ENCODE measurements around the gene MAGI1.

DNA sequence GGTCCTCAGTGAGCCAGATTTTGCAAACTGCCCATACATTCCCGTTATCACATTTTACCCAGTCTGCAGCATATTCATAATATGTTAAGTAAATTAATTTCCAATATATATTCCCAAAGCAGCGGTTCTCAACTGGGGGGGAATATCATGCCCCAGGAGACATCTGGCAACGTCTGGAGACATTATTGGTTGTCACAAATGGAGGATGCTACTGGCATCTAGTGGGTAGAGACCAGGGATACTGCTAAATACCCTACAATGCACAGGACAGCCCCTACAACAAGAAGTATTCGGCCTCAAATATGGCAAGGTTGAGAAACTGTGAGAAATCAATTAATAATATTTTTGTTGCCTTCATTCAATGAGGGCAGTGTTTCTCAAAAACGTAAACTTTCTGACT is 280.3 kb downstream of the MAGI1 start:
- TF ChIP-seq, protein P1, sequence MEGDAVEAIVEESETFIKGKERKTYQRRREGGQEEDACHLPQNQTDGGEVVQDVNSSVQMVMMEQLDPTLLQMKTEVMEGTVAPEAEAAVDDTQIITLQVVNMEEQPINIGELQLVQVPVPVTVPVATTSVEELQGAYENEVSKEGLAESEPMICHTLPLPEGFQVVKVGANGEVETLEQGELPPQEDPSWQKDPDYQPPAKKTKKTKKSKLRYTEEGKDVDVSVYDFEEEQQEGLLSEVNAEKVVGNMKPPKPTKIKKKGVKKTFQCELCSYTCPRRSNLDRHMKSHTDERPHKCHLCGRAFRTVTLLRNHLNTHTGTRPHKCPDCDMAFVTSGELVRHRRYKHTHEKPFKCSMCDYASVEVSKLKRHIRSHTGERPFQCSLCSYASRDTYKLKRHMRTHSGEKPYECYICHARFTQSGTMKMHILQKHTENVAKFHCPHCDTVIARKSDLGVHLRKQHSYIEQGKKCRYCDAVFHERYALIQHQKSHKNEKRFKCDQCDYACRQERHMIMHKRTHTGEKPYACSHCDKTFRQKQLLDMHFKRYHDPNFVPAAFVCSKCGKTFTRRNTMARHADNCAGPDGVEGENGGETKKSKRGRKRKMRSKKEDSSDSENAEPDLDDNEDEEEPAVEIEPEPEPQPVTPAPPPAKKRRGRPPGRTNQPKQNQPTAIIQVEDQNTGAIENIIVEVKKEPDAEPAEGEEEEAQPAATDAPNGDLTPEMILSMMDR (IDR thresholded peaks at IDR 0.05; ENCODE audit: insufficient read depth, low read length) = no peak
- TF ChIP-seq POLR2AphosphoS5 (IDR thresholded peaks at IDR 0.05; ENCODE audit: low read depth) (no peak), GABPA (IDR thresholded peaks at IDR 0.05; ENCODE audit: low read depth) (no peak)
- TF ChIP-seq, protein P2, sequence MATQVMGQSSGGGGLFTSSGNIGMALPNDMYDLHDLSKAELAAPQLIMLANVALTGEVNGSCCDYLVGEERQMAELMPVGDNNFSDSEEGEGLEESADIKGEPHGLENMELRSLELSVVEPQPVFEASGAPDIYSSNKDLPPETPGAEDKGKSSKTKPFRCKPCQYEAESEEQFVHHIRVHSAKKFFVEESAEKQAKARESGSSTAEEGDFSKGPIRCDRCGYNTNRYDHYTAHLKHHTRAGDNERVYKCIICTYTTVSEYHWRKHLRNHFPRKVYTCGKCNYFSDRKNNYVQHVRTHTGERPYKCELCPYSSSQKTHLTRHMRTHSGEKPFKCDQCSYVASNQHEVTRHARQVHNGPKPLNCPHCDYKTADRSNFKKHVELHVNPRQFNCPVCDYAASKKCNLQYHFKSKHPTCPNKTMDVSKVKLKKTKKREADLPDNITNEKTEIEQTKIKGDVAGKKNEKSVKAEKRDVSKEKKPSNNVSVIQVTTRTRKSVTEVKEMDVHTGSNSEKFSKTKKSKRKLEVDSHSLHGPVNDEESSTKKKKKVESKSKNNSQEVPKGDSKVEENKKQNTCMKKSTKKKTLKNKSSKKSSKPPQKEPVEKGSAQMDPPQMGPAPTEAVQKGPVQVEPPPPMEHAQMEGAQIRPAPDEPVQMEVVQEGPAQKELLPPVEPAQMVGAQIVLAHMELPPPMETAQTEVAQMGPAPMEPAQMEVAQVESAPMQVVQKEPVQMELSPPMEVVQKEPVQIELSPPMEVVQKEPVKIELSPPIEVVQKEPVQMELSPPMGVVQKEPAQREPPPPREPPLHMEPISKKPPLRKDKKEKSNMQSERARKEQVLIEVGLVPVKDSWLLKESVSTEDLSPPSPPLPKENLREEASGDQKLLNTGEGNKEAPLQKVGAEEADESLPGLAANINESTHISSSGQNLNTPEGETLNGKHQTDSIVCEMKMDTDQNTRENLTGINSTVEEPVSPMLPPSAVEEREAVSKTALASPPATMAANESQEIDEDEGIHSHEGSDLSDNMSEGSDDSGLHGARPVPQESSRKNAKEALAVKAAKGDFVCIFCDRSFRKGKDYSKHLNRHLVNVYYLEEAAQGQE (IDR thresholded peaks at IDR 0.05; ENCODE audit: insufficient replicate concordance, low read depth) = no peak

Measured in HL-60 (cell line).